HCT116 (cell line): ENCODE measurements around the gene GALNT5. TPM values are rescaled to one million over a fixed set of nuclear protein-coding genes. Genes with fewer than 3 reads are reported as not detected.
A peak's percentile ranks its signal among the peaks of the same experiment; 100 is the strongest.

Experiments used
- ATAC-seq: fragments of 200-7000 bp; cut with Tn5 transposase; 2 replicates; pipeline ENCODE4 v1.9.1; 2020; ENCODE audit warnings: mild to moderate bottlenecking, moderate library complexity
- BruUV-seq: library from RNA; stranded (reverse); fragments of 400-500 nt; replicated peaks from 2 replicates; lab custom pipeline; 2021; lab: Mats Ljungman, UMichigan
- CTCF ChIA-PET: fragments of 300-600 bp; sonication (Branson Sonifier 250); formaldehyde crosslinking; loops from one replicate; lab custom pipeline; 2021; ENCODE audit warnings: antibody characterized with exemption; lab: Charles Lee
- POLR2A ChIA-PET: fragments of 300-600, 350-600 bp; sonication (Branson Sonifier 250); formaldehyde crosslinking; loops from one replicate; lab custom pipeline; 2021; ENCODE audit warnings: antibody characterized with exemption; lab: Charles Lee
- RAD21 ChIA-PET, 2 experiments: fragments of 300-600 bp; sonication (Branson Sonifier 250); formaldehyde crosslinking; loops; one replicate each; lab custom pipeline; 2023; ENCODE audit warnings: low total read pairs in 2 of 2; ENCODE audit not compliant: uncharacterized antibody in 2 of 2, unreplicated experiment in 2 of 2, low non-redundant PET in 1 of 2; lab: Charles Lee
- DNase-seq: peaks from one replicate; pipeline ENCODE4 v3.0.0-alpha.2; 2010; ENCODE audit warnings: low read depth, low spot score
- H2AFZ ChIP-seq: fragments of 200-600 bp; shearing (Covaris generic), sonication (generic); 2 replicates; pipeline ENCODE4 v1.6.1; 2017; ENCODE audit warnings: low read depth, mixed run types, mixed read lengths, antibody characterized with exemption, low read length; ENCODE audit not compliant: poor library complexity, severe bottlenecking
- H3K27ac ChIP-seq: 2 replicates; pipeline ENCODE4 v1.5.1; 2012; ENCODE audit warnings: low read depth, low read length
- H3K27me3 ChIP-seq: fragments of 200-600 bp; sonication (generic); 2 replicates; pipeline ENCODE4 v1.6.1; 2016; ENCODE audit warnings: mixed run types, low read length, mixed read lengths; ENCODE audit not compliant: insufficient read depth
- H3K36me3 ChIP-seq, 2 experiments: fragments of 200-500 bp in 1 of 2; fragments of 200-600 bp in 1 of 2; sonication (Bioruptor generic) in 1 of 2; sonication (generic) in 1 of 2; 2 replicates each; pipeline versions ENCODE4 v1.5.1 to v1.6.1; 2014 to 2016; ENCODE audit warnings: low read length in 2 of 2, inconsistent platforms in 1 of 2, mixed read lengths in 1 of 2, mixed run types in 1 of 2; ENCODE audit not compliant: insufficient read depth in 2 of 2, control insufficient read depth in 1 of 2
- H3K4me1 ChIP-seq, 2 experiments: fragments of 200-600 bp in 1 of 2; sonication (generic) in 1 of 2; 2 replicates each; pipeline versions ENCODE4 v1.5.1 to v1.6.1; 2012 to 2017; ENCODE audit warnings: low read length in 2 of 2, inconsistent platforms in 1 of 2, mild to moderate bottlenecking in 1 of 2, mixed read lengths in 1 of 2, mixed run types in 1 of 2, moderate library complexity in 1 of 2; ENCODE audit not compliant: insufficient read depth in 2 of 2, control insufficient read depth in 1 of 2
- H3K4me2 ChIP-seq: fragments of 200-600 bp; sonication (generic); 2 replicates; pipeline ENCODE4 v1.6.1; 2017; ENCODE audit warnings: mixed run types, low read length, mixed read lengths
- H3K4me3 ChIP-seq, 2 experiments: fragments of 200-600 bp in 1 of 2; sonication (generic) in 1 of 2; replicated peaks in 1 of 2; 2 replicates each; pipeline ENCODE4 v1.5.1; 2011 to 2016; ENCODE audit warnings: low read length in 2 of 2, control low read depth in 1 of 2, low read depth in 1 of 2, mild to moderate bottlenecking in 1 of 2, mixed read lengths in 1 of 2, mixed run types in 1 of 2
- H3K79me2 ChIP-seq: fragments of 200-600 bp; sonication (generic); 2 replicates; pipeline ENCODE4 v1.6.1; 2017; ENCODE audit warnings: mild to moderate bottlenecking, mixed run types, low read length, moderate library complexity, mixed read lengths; ENCODE audit not compliant: insufficient read depth
- H3K9ac ChIP-seq: fragments of 200-600 bp; sonication (generic); 2 replicates; pipeline ENCODE4 v1.6.1; 2016; ENCODE audit warnings: low read length, mixed read lengths
- H3K9me2 ChIP-seq: fragments of 200-600 bp; sonication (generic), shearing (Covaris generic); 2 replicates; pipeline ENCODE4 v1.6.1; 2017; ENCODE audit warnings: mixed run types, mild to moderate bottlenecking, moderate library complexity; ENCODE audit not compliant: insufficient read depth
- H3K9me3 ChIP-seq, 2 experiments: fragments of 200-500 bp in 1 of 2; fragments of 200-600 bp in 1 of 2; sonication (Bioruptor generic) in 1 of 2; sonication (generic) in 1 of 2; 2 replicates each; pipeline ENCODE4 v1.6.1; 2014 to 2017; ENCODE audit warnings: low read length in 2 of 2, mixed read lengths in 2 of 2, inconsistent platforms in 1 of 2, low read depth in 1 of 2, mild to moderate bottlenecking in 1 of 2, mixed run types in 1 of 2, moderate library complexity in 1 of 2; ENCODE audit not compliant: control insufficient read depth in 1 of 2, insufficient read depth in 1 of 2
- H4K20me1 ChIP-seq: fragments of 200-600 bp; sonication (generic), shearing (Covaris generic); 2 replicates; pipeline ENCODE4 v1.6.1; 2017; ENCODE audit warnings: mixed run types, mild to moderate bottlenecking, moderate library complexity; ENCODE audit not compliant: insufficient read depth
- CBX3 ChIP-seq: IDR thresholded peaks from 2 replicates; pipeline ENCODE4 v1.6.1; 2012; ENCODE audit warnings: low read depth
- CTCF ChIP-seq, 3 experiments: fragments of 200-600 bp in 1 of 3; sonication (generic) in 1 of 3; IDR thresholded peaks in 2 of 3; conservative IDR thresholded peaks in 1 of 3; 2 replicates each; pipeline ENCODE4 v1.5.1; 2012 to 2017; ENCODE audit warnings: low read depth in 2 of 3, low read length in 2 of 3, antibody characterized with exemption in 1 of 3, borderline replicate concordance in 1 of 3, control low read depth in 1 of 3, mild to moderate bottlenecking in 1 of 3, mixed read lengths in 1 of 3, mixed run types in 1 of 3, moderate library complexity in 1 of 3; ENCODE audit not compliant: insufficient read depth in 1 of 3
- ELF1 ChIP-seq: IDR thresholded peaks from 2 replicates; pipeline ENCODE4 v1.6.1; 2012; ENCODE audit warnings: low read depth, borderline replicate concordance
- EZH2phosphoT487 ChIP-seq: fragments of 200-600 bp; IDR thresholded peaks from 2 replicates; pipeline ENCODE4 v1.6.1; 2018; ENCODE audit warnings: antibody characterized with exemption, borderline replicate concordance
- FOSL1 ChIP-seq: IDR thresholded peaks from 2 replicates; pipeline ENCODE4 v1.6.1; 2012; ENCODE audit warnings: low read depth
- MAX ChIP-seq: IDR thresholded peaks from 2 replicates; pipeline ENCODE4 v1.6.1; 2012
- POLR2A ChIP-seq: IDR thresholded peaks from 2 replicates; pipeline ENCODE4 v1.7.0; 2011; ENCODE audit warnings: borderline replicate concordance; ENCODE audit not compliant: insufficient read depth, insufficient read length; ENCODE audit errors: extremely low read depth
- SRF ChIP-seq: IDR thresholded peaks from 2 replicates; pipeline ENCODE4 v1.6.1; 2012; ENCODE audit warnings: low read depth
- ZFX ChIP-seq: fragments of 450-650 bp; IDR thresholded peaks from 2 replicates; pipeline ENCODE4 v1.6.1; 2017
- intact Hi-C: fragments of 100-400 bp; cut with micrococcal nuclease; formaldehyde crosslinking; loops from 2 replicates; pipeline ENCODE4 v1.10.0; 2022
- total RNA-seq: library from RNA; stranded (reverse); gene quantifications from one replicate; pipeline ENCODE4 v1.2.1, GENCODE V29; 2021; ENCODE audit not compliant: unreplicated experiment

Gene GALNT5
- total RNA-seq, 1 experiment from 2014 or later = 3.9 TPM

GRCh38 chr2:157221394-157221988 is 36.0 kb upstream of the GALNT5 start:
- H3K4me1 ChIP-seq = no peaks in the 10 kb centered on the region
- no peak overlapping the region for H3K9ac ChIP-seq
- H2AFZ ChIP-seq = peak overlapping the region; percentile 42
- no peaks in the 10 kb centered on the region for H4K20me1 ChIP-seq
- no TSS peak for BruUV-seq
- ATAC-seq = no peak
- ChIA-PET CTCF (no interaction called here), RAD21 (no interaction called here)
- no peaks in the 10 kb centered on the region for H3K36me3 ChIP-seq
- no peak for DNase-seq
- H3K27me3 ChIP-seq = no peaks in the 10 kb centered on the region
- no peak overlapping the region for H3K27ac ChIP-seq
- intact Hi-C loops = no loop called here
- no peaks in the 10 kb centered on the region for H3K9me2 ChIP-seq
- H3K79me2 ChIP-seq = no peaks in the 10 kb centered on the region
- no peak overlapping the region for H3K4me3 ChIP-seq
- no peak for TF ChIP-seq ZFX
- TF ChIP-seq FOSL1 = no peak
- no peak for TF ChIP-seq ELF1
- TF ChIP-seq EZH2phosphoT487 = no peak
- no peak for TF ChIP-seq MAX
- TF ChIP-seq SRF = no peak
- no peak for TF ChIP-seq POLR2A
- TF ChIP-seq CBX3 = no peak
- TF ChIP-seq CTCF (IDR thresholded peaks at IDR 0.05 in 2 of 3, conservative IDR thresholded peaks at IDR 0.05 in 1 of 3; ENCODE audit: borderline replicate concordance in 1 of 3, insufficient read depth in 1 of 3, low read depth in 2 of 3, low read length in 2 of 3) = no peak
- TF ChIP-seq, all 23 proteins: peak for 0
- POLR2A ChIA-PET = no interaction called here
- H3K4me2 ChIP-seq = no peak overlapping the region
- no peaks in the 10 kb centered on the region for H3K9me3 ChIP-seq
